Measurements from ENCODE around the gene TYSND1. TPM values are rescaled to one million over a fixed set of nuclear protein-coding genes. Genes with fewer than 3 reads are reported as not detected.

Gene TYSND1
- total RNA-seq, 4 donors from 2014 or later: 6.9 to 13.4 (median 11.4) TPM

GRCh38 chr10:70135684-70136083, 10.8 kb downstream of the TYSND1 start:
- no peak for ATAC-seq
- no peak for TF ChIP-seq EP300 (IDR thresholded peaks at IDR 0.05)
- no peak for TF ChIP-seq CTCF (IDR thresholded peaks at IDR 0.05)
- TF ChIP-seq POLR2A (IDR thresholded peaks at IDR 0.05): no peak
- no peak for TF ChIP-seq POLR2AphosphoS5 (IDR thresholded peaks at IDR 0.05)
- H3K9me3 ChIP-seq: no peaks in the 10 kb centered on the region

GRCh38 chr10:70135046-70135445, 11.5 kb downstream of the TYSND1 start:
- peaks cover 0 to 31% (median 9%) of the 10 kb centered on the region in 3 donors for H3K4me1 ChIP-seq
- WGBS, 2 donors (ENCODE audit: low coverage in 1 of 2): 94% methylated on average over 3 of the region's 3 CpGs; no CpG with 5 or more reads in 1 of the 2 donors
- TF ChIP-seq POLR2AphosphoS5 (IDR thresholded peaks at IDR 0.05) (no peak), POLR2A (IDR thresholded peaks at IDR 0.05) (no peak), CTCF (IDR thresholded peaks at IDR 0.05) (no peak), EP300 (IDR thresholded peaks at IDR 0.05) (no peak)
- no peak for ATAC-seq
- no peak overlapping the region for H3K27ac ChIP-seq
- H3K36me3 ChIP-seq: peaks cover 0 to 19% of the 10 kb centered on the region in 2 donors
- no peak overlapping the region for H3K4me3 ChIP-seq
- no peaks in the 10 kb centered on the region for H3K9me3 ChIP-seq
- H3K27me3 ChIP-seq: no peaks in the 10 kb centered on the region

More at GRCh38 chr10:70135684-70136083, 10.8 kb downstream of the TYSND1 start:
- Histone ChIP-seq H3K4me3 (no peak overlapping the region), H3K4me1 (peaks cover 0 to 26% (median 9%) of the 10 kb centered on the region in 3 donors), H3K27me3 (no peaks in the 10 kb centered on the region), H3K27ac (no peak overlapping the region), H3K36me3 (peaks cover 0 to 19% of the 10 kb centered on the region in 2 donors)
- WGBS, 2 donors (ENCODE audit: low coverage in 1 of 2): 67 to 71% methylated on average over 1 to 6 of the region's 7 CpGs

GRCh38 chr10:70132098-70133029, 14.1 kb downstream of the TYSND1 start, which contains the start of gene AIFM2:
Gene AIFM2 (minus strand): TSS chr10:70132825. CDS start chr10:70124084, 8,741 bp downstream.
- H3K4me3 ChIP-seq: peak within 1 kb of the TSS; percentile 82 to 86
- H3K9me3 ChIP-seq: no peaks in the 10 kb centered on the region
- TF ChIP-seq EP300 (IDR thresholded peaks at IDR 0.05) (no peak), POLR2A (IDR thresholded peaks at IDR 0.05) (peak in 1 of 2 donors; percentile 62), CTCF (IDR thresholded peaks at IDR 0.05) (peak in 2 of 4 experiments; percentile 27 to 35), POLR2AphosphoS5 (IDR thresholded peaks at IDR 0.05) (peak; percentile 79)
- peak within 1 kb of the TSS; percentile 72 to 87 (median 85) for H3K27ac ChIP-seq
- no peaks in the 10 kb centered on the region for H3K27me3 ChIP-seq
- 9 to 23% methylated on average over 19 to 41 of the region's 80 CpGs for WGBS, 2 donors (ENCODE audit: low coverage in 1 of 2)
- peaks cover 0 to 8% of the 10 kb centered on the region in 2 donors for H3K36me3 ChIP-seq
- ATAC-seq: peak; percentile 90
- H3K4me1 ChIP-seq: peaks cover 0 to 31% (median 9%) of the 10 kb centered on the region in 3 donors

- TF ChIP-seq CTCF (IDR thresholded peaks at IDR 0.05) (no peak), POLR2A (IDR thresholded peaks at IDR 0.05) (no peak), POLR2AphosphoS5 (IDR thresholded peaks at IDR 0.05) (no peak)
- H3K27me3 ChIP-seq: no peaks in the 10 kb centered on the region
- no peak for ATAC-seq
- H3K27ac ChIP-seq: peak overlapping the region in 3 of 4 donors; percentile 85 to 87 (median 85)
- WGBS, 2 donors (ENCODE audit: low coverage in 1 of 2): no CpG with 5 or more reads among the region's 4 CpGs
- peaks cover 0 to 8% of the 10 kb centered on the region in 2 donors for H3K36me3 ChIP-seq
- H3K4me3 ChIP-seq: peak overlapping the region in 1 of 2 donors; percentile 86
- peaks cover 0 to 31% (median 9%) of the 10 kb centered on the region in 3 donors for H3K4me1 ChIP-seq
- no peaks in the 10 kb centered on the region for H3K9me3 ChIP-seq
Observed at GRCh38 chr10:70131560-70131937, 15.0 kb downstream of the TYSND1 start.
